SKM-1 (cell line): ENCODE measurements around the gene MKRN2OS.

Experiments
- DNase-seq: peaks from one replicate; lab custom pipeline; 2025; ENCODE audit not compliant: unreplicated experiment; lab: John Stamatoyannopoulos, UW

The MKRN2OS gene

GRCh38 chr3:12545473-12545791 is at the start of gene MKRN2OS:
Gene MKRN2OS, minus strand, starts transcription at chr3:12545499. Its CDS starts 35 bp downstream, at chr3:12545464.
- no peak for DNase-seq

- no peak for DNase-seq
Measured at GRCh38 chr3:12593473-12593872, 48.2 kb upstream of the MKRN2OS start.

GRCh38 chr3:12591997-12592715 is 46.9 kb upstream of the MKRN2OS start:
- no peak for DNase-seq

DNA sequence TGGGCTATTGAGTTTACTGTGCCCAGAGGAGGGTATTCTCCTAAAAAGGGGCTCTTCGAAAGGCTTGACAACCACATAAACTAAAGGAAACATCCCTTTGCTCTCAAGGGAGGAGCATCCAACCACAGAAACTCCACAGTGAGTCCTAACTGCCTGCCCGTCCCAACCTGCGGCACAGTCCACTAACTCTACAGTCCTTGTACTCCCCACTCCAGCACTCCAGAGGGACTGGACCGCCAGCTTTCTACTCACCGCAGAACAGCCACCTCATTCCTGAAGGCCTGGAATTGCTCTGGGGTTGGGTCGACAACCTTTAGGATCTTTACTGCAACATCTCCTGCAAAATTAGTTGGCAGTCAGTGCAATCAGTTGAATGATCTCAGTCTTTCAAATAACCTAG is 46.2 kb upstream of the MKRN2OS start:
- no peak for DNase-seq

GRCh38 chr3:12590096-12590495 is 44.8 kb upstream of the MKRN2OS start:
- DNase-seq: no peak

DNA sequence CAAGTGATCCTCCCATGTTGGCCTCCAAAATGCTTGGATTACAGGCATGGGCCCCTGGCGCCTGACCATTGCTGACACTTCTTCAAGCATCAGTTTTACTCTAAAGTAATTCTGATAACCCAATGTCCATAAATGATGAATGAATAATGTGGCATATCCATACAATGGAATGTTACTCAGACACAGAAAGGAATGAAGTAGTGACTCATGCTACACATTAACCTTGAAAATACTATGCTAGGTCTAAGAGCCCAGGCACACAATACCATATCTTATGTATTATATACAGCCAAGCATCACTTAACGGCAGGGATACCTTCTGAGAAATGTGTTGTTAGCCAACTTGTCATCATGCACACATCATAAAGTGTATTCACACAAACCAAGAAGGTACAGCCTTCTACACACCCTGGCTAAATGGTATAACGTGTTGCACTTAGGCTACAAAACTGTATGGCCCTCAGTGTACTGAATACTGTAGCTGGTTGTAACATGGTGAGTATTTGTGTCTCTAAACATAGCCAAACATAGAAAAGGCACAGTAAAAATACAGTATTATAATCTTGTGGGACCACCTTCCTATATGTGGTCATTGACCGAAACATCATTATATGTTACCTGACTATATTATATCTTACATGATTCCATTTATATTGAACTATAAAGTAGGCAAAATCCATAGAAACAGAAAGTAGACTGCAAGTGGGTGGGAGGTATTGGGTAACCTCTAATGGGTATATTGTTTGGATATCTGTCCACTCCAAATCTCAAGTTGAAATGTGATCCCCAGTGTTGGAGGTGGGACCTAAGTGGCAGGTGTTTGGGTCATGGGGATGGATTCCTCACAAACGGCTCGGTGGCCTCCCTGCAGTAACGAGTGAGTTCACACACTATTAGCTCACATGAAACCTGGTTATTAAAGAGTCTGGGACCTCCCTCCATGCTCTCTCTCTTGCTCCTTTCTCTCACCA is 43.0 kb upstream of the MKRN2OS start:
- DNase-seq: no peak

DNA sequence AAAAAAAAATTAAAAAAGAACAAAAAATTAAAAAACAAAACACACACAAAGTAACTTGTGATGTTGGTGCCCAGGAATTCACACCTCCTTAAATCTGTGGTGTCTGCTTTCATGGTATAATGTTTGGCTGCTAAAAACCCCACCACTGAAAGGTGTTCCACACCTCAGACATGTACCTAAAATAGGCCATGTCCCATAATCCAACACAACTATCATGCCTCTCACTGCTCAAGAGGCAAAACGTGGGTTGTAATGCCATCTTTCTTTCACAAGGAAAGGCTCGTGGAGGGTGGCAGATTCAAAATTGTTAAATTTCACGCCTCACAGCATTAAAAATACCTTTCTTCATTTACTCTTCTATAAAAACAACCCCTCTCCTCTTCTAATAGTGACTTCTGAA is 41.1 kb upstream of the MKRN2OS start:
- no peak for DNase-seq

DNA sequence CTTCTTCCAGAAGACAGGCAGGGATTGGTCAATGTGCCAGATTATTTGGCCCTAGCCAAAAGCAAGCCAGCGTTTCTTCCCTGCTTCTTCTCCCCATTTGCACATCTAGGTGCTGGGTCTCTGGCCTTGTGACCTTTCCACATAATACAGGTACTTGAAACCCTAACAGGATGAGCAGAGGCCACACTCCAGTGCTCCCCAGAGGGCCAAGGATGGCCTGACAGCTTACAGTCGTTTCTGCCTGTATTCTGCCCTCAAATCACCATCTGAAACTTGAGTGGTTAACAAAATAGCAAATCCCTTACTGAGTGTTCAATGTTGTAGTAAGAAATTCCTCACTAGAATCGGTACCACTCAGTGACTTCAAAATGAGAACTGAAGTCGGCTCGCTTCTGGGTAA is 40.7 kb upstream of the MKRN2OS start:
- DNase-seq: no peak

DNA sequence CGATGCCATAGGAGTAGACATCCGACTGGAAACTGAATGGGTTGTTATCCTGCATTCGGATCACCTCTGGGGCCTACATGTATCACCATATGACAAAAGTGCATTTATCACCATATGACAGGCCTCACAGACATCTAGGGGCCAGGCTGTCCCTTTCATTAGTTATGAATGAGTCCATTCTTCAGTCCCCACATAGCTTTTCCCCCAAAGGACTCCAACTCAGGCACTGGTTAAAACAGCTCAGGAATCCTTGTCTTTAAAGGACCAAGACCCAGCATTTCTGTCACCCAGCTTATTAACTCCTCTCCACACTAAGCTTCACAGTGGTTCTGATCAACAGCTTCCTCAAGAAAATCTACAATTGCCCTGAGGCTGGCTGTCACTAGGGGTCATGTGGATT is 39.9 kb upstream of the MKRN2OS start:
- no peak for DNase-seq

DNA sequence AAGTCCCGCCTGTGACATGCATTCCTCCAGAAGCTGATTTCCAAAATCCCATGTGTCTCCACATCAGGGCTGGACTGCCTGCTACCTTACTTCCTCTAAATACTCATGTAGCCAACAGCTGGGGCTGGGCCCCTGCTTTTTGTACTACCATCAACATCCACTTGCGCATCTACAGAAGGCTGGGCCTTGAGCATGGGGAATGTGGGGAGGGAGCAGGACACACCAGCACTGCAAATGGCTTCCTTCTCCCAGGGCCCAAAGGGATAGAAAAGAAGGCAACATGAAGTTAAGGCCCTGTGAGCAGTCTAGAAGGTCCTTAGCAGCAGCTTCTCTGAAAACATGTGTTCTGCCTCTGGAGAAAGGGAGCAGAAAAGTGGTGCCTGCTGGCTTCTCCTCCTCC is 38.8 kb upstream of the MKRN2OS start:
- DNase-seq: no peak

DNA sequence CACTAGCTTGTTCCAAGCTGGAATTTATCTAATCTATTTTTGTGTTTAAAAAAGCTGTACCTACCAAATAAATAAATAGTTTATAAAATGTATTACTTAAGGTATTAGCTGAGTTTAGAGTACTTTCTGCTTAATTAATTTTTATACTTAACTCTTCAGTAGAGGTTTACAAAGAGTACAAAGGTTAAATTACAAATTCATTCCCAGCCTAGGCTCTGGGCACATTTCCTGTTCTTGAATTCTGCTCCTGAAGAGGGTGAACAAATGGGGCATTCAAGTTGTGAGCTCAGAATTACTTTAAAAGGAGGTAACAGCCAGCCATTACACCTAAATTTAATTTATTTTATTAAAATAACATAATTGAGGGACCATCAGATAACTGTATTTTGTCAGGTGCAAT is 38.0 kb upstream of the MKRN2OS start:
- no peak for DNase-seq

GRCh38 chr3:12582730-12583129 is 37.4 kb upstream of the MKRN2OS start:
- no peak for DNase-seq

DNA sequence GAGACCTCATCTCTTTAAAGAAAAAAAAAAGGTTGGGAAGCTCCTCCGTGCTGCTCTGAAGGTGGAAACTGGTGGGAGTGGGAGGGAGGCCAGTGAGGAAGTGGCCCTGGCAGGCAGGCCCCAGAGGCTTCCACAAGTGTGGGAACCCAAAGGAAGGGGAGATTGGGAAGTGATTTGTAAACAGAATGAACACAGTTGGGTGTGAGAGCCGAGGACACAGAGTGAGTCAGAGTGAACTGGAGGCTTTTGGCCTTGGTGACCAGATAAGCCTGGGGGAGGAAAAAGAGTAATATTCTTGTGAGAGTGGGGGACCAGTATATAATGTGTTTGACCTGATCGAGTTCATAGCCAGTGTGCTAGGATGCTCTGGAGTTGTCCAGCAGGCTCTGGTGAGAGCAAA is 34.6 kb upstream of the MKRN2OS start:
- no peak for DNase-seq

GRCh38 chr3:12579456-12579855 is 34.2 kb upstream of the MKRN2OS start:
- no peak for DNase-seq

GRCh38 chr3:12578742-12579141 is 33.4 kb upstream of the MKRN2OS start:
- no peak for DNase-seq

DNA sequence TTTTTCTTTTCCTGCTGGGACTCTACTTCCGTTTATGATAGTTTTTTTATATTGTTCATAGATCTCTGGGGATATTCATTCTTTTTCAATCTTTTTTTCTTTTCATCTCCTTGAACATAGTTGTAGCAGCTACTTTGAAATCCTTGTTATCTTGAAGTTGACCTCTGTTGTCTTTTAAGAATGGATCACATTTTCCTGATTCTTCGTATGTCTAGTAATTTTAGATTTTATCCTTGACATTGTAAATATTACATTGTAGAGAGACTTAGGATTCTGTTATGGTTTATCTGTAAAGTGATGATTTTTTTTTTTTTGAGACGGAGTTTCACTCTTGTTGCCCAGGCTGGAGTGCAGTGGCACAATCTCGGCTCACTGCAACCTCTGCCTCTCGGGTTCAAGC is 32.1 kb upstream of the MKRN2OS start:
- no peak for DNase-seq

- DNase-seq: no peak
Measured at GRCh38 chr3:12574661-12575060, 29.4 kb upstream of the MKRN2OS start.

GRCh38 chr3:12574131-12574530 is 28.8 kb upstream of the MKRN2OS start:
- DNase-seq: no peak

- DNase-seq: no peak
Measured at GRCh38 chr3:12571986-12572385, 26.7 kb upstream of the MKRN2OS start.

GRCh38 chr3:12569836-12570235 is 24.5 kb upstream of the MKRN2OS start:
- DNase-seq: no peak

GRCh38 chr3:12568747-12569146 is 23.4 kb upstream of the MKRN2OS start:
- DNase-seq: no peak

DNA sequence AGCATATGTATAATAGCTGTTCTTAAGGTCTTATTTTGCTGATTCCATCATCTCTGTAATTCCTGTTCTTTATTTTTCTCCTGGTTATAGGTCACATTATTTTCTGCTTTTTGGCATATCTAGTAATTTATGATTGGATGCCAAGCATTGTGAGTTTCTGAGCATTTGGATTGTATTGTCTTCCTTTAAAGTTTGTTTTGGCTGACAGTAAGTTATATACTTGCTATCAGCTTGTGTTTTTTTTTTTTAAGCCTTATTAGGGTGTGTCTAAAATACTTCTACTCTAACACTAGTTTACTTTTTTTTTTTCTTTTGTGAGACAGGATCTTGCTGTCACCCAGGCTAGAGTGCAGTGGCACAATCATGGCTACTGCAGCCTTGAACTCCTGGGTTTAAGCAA is 21.7 kb upstream of the MKRN2OS start:
- DNase-seq: no peak
